ENCODE data around the gene RALGPS2.

- TF ChIP-seq GATA2 (IDR thresholded peaks at IDR 0.05; ENCODE audit: low read depth, low read length) (no peak), GATA3 (IDR thresholded peaks at IDR 0.05; ENCODE audit: low read depth, low read length) (no peak)
Observed at GRCh38 chr1:178938959-178939317, 213.9 kb downstream of the RALGPS2 start.

Data from SH-SY5Y (cell line).